ENCODE measurements around the gene APBA1. TPM values are rescaled to one million over a fixed set of nuclear protein-coding genes. Genes with fewer than 3 reads are reported as not detected.

The APBA1 gene
- total RNA-seq, 3 donors from 2014 or later, result 10.1 to 14.4 (median 12.7) TPM

GRCh38 chr9:69569738-69570451 lies 102.3 kb downstream of the APBA1 start:
- no peak for DNase-seq
- no peak for TF ChIP-seq CTCF (IDR thresholded peaks at IDR 0.05)
- Histone ChIP-seq H3K4me1 (ENCODE audit: low read depth) (no peaks in the 10 kb centered on the region), H3K36me3 (ENCODE audit: low read depth) (no peaks in the 10 kb centered on the region), H3K4me3 (no peak overlapping the region), H3K9me3 (no peaks in the 10 kb centered on the region)
- peak; percentile 52 for ATAC-seq
- intact Hi-C loops (cut with DNase I, micrococcal nuclease), result no loop called here

- ATAC-seq, result no peak
Observed at GRCh38 chr9:69564557-69564956, 107.6 kb downstream of the APBA1 start.

GRCh38 chr9:69559126-69559525 lies 113.0 kb downstream of the APBA1 start:
- Histone ChIP-seq H3K4me3 (no peak overlapping the region), H3K9me3 (no peaks in the 10 kb centered on the region), H3K4me1 (ENCODE audit: low read depth) (no peaks in the 10 kb centered on the region), H3K36me3 (ENCODE audit: low read depth) (no peaks in the 10 kb centered on the region)
- ATAC-seq, result no peak
- TF ChIP-seq CTCF (IDR thresholded peaks at IDR 0.05), result no peak
- DNase-seq, result no peak
- intact Hi-C loops (cut with DNase I, micrococcal nuclease), result no loop called here

More at GRCh38 chr9:69564557-69564956, 107.6 kb downstream of the APBA1 start:
- H3K9me3 ChIP-seq, result no peaks in the 10 kb centered on the region
- no peaks in the 10 kb centered on the region for H3K36me3 ChIP-seq (ENCODE audit: low read depth)
- no peaks in the 10 kb centered on the region for H3K4me1 ChIP-seq (ENCODE audit: low read depth)
- TF ChIP-seq CTCF (IDR thresholded peaks at IDR 0.05), result no peak
- no peak overlapping the region for H3K4me3 ChIP-seq
- no peak for DNase-seq
- intact Hi-C loops (cut with DNase I, micrococcal nuclease), result no loop called here

- intact Hi-C loops (cut with DNase I, micrococcal nuclease), result no loop called here
- DNase-seq, result no peak
- Histone ChIP-seq H3K4me3 (no peak overlapping the region), H3K36me3 (ENCODE audit: low read depth) (no peaks in the 10 kb centered on the region), H3K4me1 (ENCODE audit: low read depth) (no peaks in the 10 kb centered on the region), H3K9me3 (no peaks in the 10 kb centered on the region)
- no peak for ATAC-seq
- no peak for TF ChIP-seq CTCF (IDR thresholded peaks at IDR 0.05)
Observed at GRCh38 chr9:69556707-69557106, 115.5 kb downstream of the APBA1 start.

GRCh38 chr9:69555802-69556201 lies 116.4 kb downstream of the APBA1 start:
- no peak for ATAC-seq
- intact Hi-C loops (cut with DNase I, micrococcal nuclease), result no loop called here
- Histone ChIP-seq H3K4me3 (no peak overlapping the region), H3K4me1 (ENCODE audit: low read depth) (no peaks in the 10 kb centered on the region), H3K9me3 (no peaks in the 10 kb centered on the region), H3K36me3 (ENCODE audit: low read depth) (no peaks in the 10 kb centered on the region)
- TF ChIP-seq CTCF (IDR thresholded peaks at IDR 0.05), result no peak
- DNase-seq, result no peak

Measured in mucosa of descending colon (tissue), 3 donors.